Tibial nerve (tissue), 4 donors: ENCODE results near the gene MPZ.

Experiments
- CTCF ChIP-seq, 5 experiments: fragments of 200-600 bp in 3 of 5; fragments of 450-650 bp in 2 of 5; sonication (generic) in 3 of 5; IDR thresholded peaks; one replicate each; pipeline ENCODE4 v1.5.1; 2016 to 2019; ENCODE audit warnings: antibody characterized with exemption in 5 of 5, mild to moderate bottlenecking in 3 of 5, moderate library complexity in 2 of 5
- EP300 ChIP-seq, 2 donors: sonication (generic); formaldehyde crosslinking; IDR thresholded peaks; one replicate each; pipeline ENCODE4 v1.6.1; 2017; ENCODE audit warnings: antibody characterized with exemption in 2 of 2, mild to moderate bottlenecking in 1 of 2
- POLR2A ChIP-seq, 2 donors: fragments of 450-650 bp; IDR thresholded peaks; one replicate each; pipeline ENCODE4 v1.6.1; 2017; ENCODE audit warnings: antibody characterized with exemption in 2 of 2, mild to moderate bottlenecking in 2 of 2, moderate library complexity in 2 of 2

GRCh38 chr1:161259765-161260164 is 50.0 kb downstream of the MPZ start:
- TF ChIP-seq CTCF (IDR thresholded peaks at IDR 0.05), result no peak
- no peak for TF ChIP-seq POLR2A (IDR thresholded peaks at IDR 0.05)
- no peak for TF ChIP-seq EP300 (IDR thresholded peaks at IDR 0.05)
